Activated naive CD4-positive, alpha-beta T cell (primary cell): ENCODE results near the gene SLC66A3.
A peak's percentile ranks its signal among the peaks of the same experiment; 100 is the strongest.

Experiments
- DNase-seq, 4 experiments: peaks; one replicate each; lab custom pipeline; 2025; lab: John Stamatoyannopoulos, UW

The SLC66A3 gene

DNA sequence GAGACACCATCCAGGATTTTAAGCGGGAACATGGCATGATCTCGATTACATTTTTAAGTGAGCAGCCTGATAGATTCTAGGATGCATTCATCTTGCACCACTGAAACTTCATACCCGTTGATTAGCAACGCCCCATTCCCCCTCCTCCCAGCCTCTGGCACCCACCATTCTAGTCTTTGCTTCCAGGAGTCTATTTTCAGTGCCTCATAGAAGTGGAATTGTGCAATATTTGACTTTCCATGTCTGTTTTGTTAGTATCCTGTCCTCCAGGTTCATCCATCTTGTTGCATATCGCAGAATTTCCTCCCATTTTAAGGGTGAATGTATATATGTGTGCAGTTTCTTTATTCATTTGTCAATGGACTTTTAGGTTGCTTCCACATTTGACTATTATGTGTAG is 20.9 kb upstream of the SLC66A3 start:
- no peak for DNase-seq

DNA sequence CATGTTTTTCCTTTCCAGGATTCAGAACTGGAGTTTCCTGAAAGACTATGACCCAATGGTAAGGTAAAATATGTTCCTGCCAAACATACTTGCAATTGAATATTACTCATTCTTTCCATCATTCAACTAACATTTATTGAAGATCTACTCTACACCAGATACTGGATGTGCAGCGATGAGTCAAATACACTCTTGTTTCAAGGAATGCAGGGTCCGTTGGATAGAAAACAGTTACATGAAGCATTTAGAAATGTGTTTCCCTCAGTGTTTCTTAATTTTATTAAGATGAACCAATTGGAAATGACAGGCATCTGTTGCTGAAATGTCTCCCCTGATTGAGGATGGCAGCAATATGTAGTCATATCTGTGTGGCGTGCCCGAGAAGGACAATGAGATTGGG is 14.8 kb upstream of the SLC66A3 start:
- no peak for DNase-seq

DNA sequence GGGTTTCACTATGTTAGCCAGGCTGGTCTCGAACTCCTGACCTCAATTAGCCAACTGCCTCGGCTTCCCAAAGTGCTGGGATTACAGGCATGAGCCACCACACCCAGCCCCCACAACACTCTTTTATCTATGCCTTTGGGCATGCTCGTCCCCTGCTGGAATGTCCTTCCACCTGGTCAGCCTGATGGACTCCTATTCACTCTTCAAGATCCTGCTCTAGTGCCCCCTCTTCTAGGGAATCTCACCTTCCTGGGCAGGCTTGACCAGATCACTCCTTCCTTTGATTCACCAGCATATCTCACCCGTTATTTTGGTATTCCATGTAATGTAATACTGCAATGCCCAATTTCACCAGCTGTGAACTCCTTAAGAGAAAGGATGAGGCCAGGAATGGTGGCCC is 13.9 kb upstream of the SLC66A3 start:
- DNase-seq = no peak

DNA sequence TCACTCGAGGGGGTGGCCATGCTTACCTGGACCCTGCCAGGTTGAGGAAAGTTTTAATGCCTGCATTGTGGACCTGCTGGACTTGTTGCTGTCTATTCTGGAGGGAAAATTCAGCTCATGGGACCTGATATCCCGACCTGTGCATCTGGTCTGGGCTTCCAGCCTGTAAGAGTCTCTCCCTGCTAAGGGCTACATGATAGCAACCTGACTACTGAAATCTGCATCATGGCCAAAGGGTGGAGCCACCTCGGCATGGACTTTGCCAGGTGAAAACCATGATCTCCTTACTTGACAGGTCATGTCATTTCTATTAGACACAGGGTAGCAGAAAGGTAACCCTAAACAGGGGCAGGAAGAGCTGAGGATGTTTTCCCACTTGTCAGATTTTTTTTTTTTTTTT is 12.9 kb upstream of the SLC66A3 start:
- DNase-seq = no peak

DNA sequence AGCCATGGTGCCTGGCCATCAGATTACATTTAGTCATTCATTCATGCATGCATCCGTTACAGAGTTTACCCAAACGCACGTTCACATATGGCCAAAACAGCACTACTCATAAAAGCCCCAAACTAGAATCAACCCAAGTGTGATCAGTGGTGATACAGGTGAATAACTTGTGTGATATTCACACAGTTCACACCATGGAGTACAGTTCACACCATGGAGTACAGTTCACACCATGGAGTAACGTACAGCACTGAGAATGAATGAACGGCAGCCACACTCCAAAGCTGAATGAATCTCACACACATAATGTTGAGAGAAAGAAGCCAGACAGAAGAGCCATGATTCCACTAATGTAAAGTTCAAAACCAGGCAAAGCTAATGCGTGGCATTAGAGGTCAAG is 12.3 kb upstream of the SLC66A3 start:
- DNase-seq = no peak

DNA sequence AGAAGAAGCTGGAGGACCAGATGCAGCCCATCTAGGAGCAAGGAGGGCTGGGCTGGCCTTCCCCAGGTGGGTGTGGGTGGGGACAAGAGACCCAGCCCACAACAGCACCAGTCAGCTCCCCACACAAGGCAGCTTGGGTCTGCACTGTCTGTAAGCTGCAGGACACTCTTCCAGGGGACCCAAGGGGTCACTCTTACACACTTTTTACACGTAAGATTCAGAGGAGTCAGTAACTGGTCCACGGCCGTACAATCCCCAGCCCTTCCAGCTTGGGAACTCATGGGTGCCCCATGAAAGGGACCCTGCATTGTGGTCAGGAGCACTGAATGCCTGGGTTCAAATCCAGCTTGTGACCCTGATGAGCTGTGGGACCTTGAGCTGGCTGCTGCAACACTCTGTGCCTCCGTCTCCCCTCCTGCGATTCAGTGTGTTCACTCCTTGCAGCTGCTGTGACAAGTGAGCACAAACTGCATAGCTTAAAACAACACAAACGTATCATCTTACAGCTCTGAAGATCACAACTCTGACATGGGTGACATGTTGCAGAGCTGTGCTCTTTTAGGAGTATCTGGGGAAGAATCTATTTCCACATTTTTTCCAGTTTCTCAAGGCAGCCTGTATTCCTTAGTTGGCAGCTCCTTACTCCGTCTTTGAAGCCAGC is 11.1 kb upstream of the SLC66A3 start:
- DNase-seq = no peak

DNA sequence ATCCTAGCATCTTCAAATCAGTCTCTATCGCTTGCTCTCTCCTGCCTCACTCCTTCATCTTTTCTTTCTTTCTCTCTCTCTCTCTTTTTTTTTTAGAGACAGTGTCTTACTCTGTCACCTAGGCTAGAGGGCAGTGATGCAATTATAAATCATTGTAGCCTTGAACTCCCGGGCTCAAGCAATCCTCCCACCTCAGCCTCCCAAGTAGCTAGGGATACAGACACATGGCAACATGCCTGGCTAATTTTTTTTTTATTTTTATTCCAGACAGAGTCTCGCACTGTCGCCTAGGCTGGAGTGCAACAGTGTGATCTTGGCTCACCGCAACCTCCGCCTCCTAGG is 10.6 kb upstream of the SLC66A3 start:
- no peak for DNase-seq

DNA sequence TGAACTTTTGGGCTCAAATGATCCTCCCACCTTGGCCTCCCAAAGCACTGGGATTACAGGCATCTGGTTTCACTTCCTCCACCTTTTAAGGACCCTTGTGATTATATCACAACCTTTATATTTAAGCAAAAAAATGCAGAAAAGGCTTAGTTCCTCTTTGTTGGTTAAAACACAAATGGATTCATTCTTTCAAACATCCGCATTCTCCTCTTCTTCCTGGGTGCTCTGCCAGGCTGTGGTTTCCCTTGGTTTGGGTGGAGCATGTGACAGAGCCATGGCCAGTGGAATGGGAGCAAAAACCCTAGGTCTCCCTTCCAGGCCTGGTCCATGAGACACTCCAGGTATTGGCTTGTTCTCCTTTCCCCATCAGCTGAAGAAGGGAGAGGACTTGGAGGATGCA is 9.9 kb upstream of the SLC66A3 start:
- no peak for DNase-seq

DNA sequence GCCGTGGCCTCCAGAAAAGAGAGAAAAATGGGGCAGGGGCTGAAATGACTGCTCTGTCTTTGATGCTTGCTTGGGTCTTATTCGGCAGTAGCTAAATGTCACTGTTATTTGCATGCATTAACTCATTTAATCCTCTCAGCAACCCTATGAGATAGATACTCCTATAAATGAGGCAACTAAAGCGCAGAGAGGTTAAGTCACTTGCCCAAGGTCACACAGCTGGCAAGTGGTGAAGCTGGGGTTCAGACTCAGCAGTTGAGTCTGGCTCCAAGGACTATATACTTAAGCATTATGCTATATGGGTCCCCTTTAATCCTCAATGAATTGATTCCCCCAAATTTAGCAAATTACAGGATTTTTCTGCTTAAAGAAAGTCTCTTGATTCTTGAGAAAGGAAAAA is 9.2 kb upstream of the SLC66A3 start:
- no peak for DNase-seq

DNA sequence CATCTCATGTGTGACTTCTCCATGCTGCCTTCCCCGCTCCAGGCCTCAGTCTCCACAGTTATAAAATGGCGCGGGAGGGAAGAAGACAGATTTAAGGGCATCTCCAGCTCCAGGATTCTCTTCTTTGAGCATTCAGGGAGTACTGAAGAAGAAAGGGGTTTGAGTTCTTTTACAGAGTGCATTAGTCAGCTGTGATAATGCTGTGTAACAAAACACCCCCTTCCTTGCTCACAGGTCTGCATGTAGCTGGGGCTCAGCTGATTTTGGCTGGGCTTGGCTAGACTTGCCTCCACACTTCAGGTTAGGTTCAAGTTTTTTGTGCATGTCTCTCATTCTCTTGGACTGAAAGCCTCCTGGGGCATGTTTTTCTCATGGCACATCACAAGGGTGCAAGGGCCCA is 8.0 kb upstream of the SLC66A3 start:
- DNase-seq = no peak

DNA sequence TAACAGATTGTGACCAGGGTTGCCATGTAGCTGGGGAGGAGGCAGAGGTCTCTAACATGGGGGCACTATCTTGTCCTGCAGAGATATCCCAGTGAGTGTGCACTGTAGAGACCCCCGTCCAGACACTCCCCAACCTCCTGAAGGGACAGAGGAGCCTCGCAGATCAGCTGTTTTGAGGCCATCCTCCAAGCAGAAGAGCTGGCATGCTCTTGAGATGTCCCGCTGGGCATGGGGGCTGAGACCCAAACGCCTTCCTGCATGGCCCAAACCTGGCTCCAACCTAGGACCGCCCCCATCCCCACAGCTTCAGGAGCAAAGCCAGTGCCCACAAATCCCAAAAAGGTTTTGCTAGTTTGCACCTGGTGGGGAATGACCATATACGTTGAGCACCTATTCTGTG is 2.7 kb upstream of the SLC66A3 start:
- no peak for DNase-seq

DNA sequence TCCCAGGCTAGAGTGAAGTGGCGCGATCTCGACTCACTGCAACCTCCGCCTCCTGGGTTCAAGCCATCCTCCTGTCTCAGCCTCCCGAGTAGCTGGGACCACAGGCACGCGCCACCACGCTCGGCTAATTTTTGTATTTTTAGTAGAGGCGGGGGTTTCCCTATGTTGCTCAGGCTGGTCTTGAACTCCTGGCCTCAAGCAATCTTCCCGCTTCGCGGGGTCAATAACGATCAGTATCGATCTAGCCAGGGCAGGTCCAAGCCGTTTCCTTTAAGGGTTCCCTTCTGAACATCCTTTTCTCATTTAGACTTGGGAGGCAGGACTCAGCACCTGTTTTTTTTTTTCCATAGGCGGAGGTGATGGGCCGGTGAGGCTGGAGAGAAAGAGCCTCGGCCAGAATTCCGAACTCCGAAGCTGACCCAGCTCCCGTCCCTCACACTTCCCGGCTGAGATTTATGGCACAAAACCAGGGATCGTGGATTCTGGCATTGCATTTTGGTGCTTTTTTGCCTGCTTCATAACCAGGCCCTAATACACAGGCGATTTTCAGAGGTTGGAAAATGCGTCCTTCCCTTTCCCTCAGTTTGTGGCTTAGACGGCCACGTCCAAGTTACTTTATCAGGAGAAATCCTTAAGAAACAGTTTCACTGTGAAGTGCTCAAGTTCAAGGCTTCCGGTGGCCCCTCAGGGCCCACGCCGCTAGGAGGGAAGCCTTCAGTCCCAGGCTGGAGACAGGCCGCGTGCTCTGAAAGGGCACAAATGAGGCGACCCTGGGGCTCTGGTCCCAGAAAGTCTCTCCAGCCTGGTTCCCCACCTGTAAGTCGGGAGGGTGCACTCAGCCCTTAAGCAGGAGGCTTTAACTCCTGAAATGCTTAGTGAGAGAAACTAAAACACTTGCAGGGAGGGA is 998 bp upstream of the SLC66A3 start:
- DNase-seq = no peak

DNA sequence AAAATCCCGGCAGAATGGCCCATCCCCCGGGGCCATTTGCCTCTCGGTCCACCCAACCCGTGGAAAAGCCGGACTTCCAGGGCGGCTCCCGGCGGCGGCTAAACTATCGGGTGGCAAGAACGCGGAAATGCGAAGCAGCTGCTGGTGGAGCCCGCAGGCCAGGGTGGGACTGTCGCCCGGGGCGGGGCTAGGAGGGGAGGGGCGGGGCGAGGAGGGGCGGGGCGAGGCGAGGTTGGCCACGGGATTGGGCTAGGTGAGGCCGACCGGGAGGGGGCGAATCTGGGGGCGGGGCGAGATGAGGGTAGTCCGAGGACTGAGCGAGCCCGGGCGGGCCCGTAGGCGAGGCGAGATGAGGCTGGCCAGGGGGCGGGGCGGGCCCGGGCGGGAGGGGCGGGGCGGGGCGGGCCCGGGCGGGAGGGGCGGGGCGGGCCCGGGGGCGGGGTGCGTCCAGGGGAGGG is 315 bp upstream of the SLC66A3 start:
- DNase-seq = peak; percentile 98 to 100 (median 98)

DNA sequence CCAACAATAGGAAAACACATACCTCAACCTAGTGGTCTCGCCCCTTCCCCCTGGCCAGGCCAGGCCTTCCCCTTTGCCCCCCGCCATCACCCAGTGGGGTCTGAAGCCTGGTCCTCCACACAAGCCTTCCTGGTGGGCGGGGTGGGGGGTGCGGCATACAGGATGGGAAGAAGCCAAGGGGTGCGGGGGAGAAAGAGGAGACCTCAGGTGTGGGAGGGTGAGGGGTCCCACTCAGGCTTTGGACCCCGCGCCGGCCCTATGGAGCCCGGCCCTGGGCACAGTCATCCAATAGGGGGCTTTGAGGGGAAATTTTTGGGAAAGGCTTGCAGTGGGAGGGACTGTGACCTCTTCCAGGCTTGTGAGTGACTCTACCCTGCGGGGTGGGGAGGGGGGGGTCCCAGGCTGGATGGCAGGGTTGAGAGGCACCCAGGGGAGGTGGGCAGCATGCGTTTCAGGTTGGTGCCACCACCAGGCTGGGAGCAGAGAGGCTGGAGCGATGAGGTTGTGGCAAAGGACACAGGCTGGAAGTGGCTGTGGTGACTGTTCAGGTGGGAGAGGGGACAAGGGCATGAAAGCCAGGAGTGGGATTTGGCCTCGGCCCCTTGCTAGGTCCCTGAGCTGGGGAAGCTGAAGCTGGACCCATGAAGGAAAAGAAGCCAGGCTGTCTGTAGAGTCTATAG is 1.3 kb downstream of the SLC66A3 start:
- no peak for DNase-seq

DNA sequence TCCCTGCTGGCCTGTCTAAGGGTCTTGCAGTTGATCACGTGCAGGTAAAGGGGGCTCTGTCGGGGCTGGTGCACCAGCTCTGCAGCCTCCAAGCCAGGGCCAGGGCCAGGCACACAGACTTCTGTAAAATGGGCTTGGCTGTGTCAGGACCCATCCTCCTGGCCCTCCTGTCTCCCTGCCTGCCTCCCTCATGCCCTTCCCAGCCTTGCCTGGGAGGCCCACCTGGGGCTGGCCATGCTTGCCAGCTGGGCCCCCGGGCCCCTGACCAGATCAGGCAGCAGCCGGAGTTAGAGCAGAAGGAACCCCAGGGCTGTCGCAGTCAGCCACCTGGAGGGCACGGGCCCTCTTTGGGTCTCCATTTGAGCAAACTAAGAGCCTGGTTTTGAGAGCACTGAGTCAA is 2.0 kb downstream of the SLC66A3 start:
- no peak for DNase-seq

DNA sequence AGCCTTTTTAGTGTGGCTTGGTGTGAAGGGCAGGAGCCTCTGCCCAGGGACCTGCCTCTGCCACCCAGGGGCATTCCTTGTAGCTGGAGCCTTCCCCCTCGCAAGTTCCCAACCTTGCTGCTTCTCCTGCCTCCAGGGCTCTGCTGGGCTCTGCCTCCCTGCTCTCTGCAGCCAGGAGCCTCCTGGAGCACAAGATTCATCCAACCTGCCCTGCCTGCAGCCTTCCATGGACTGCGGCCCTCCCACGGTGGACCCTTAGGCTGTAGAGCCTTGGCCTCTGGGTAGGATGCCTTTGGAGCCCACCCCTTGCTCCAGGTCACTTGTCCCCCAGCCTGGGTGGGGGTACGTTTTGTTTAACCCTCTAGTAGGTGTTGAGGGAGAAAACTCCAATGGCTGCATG is 2.5 kb downstream of the SLC66A3 start:
- no peak for DNase-seq

DNA sequence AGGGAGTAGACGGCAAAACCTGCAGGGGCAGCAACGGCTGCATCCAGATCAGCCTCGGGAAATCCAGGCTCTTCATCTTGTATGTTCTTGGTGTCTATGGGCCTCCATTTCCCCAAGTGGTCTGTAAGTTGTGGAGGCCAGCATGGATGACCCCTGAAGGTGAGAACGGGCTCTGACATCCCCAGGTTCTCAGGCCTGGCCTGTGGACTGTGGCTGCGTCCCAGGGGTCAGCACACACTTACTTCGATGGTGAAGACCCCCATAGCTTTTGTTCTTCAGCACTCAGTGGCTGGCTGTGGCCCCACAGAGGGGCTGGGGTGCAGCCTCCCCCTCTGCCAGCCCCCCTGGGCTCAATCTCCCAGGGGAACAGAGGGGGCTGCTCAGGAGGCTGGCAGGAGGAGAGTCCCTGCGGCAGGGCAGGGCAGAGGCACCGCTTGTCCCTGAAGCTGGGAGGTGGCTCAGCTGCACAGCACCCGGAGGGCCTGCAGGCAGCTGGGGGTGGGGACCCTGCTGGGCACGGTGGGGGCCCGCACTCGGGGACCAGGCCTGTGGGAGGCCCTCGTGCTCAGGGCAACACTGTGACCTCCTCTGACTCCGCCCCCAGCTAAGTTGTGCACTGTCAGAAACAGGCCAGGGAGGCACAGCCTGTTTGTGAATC is 3.8 kb downstream of the SLC66A3 start:
- DNase-seq = no peak

DNA sequence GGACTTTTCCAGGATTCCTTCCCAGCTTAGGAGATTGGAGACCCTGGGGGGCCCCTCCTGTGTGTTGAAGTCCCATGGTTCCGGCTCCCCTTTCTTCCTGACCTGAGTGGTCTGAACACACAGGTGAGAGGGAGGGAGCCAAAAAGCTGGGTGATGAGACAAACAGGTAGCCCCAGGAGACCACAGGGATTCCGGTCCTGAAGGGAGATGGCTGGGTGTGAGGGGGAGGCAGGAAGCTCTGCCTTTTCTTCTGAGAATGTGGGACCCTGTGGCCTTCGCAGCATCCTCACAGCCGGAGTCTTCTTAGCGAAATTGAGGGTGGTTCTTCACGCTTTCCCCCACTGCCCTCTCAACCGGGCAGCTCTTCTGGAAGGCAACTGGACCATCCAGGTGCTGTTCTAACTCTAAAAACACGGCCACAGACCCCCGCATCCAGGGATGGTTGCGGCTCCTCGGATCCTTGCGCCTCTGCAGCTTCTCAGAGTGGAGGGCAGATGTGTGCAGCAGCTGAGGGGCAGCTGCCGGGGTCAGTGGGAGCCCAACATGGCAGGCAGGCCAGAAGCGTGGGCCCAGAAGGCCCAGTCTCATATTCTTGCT is 4.4 kb downstream of the SLC66A3 start:
- no peak for DNase-seq

DNA sequence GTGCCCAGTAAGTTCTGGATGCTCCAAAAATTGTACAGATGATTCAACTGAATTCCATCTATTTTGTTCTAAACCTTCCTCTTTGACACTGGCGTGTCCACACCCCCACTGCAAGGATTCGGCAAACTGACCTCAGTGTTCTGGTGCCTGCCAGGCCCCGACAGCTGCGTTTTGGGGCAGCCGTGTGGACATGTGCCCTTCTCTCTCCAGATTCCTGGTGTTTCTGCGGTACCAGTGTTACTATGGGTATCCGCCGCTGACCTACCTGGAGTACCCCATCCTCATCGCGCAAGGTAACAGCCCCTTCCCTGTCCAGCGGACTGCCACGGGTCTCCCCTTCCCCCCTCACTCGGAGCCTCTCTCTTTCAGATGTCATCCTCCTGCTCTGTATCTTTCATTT is 5.0 kb downstream of the SLC66A3 start:
- DNase-seq = no peak

DNA sequence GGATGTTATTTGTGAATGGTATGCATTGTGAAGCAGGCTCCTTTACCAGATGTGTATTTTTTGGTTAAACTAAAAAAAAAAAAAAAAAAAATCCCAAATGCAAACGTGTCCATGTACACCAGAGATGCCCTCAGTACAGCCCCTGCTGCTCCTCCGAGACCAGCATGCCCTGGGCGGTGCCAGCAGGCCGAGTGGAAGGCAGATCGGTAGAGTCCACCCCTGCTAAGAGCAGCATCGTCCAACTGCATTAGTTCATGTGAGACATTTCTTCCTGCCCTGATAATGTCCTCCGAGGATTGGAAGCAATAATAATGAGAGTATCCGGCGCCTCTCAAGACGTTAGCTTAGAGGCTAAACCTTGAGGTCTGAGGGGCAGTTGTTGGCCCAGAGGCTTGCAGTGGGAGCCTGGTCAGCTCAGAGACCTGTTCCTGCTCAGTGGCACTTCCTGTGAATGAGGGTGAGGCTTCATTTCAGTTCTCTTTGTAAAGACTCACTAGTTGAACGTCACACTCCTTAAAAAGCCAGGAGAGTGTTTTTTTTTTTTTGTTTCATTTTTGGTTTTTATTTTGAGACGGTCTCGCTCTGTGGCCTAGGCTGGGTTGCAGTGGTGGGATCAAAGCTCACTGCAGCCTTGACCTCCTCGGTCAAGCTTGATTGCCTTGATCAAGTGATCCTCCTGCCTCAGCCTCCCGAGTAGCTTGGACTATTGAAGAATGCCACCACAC is 5.6 kb downstream of the SLC66A3 start:
- no peak for DNase-seq

DNA sequence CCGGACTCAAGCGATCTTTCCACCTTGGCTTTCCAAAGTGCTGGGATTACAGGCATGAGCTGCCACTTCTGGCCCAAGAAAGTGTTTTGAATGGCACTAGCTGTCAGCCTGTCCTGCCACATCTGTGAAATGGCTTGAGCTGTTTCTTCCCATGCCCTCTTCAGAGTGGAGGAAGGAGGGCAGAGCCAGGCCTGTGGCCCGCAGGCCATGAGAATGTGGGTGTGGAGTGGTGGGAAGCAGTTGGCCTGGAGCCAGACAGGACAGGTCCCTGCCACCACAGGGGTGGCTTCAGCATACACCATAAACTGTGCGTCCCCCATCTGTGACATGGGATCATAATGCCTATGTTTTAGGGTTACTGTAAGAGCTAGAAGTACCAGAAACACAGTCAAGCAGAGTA is 6.5 kb downstream of the SLC66A3 start:
- no peak for DNase-seq
